Peyer's patch (tissue), 4 donors: ENCODE data around the gene CLECL1.
"Not testable (repeated sequence)": the region's sequence is repeated elsewhere in the genome, so short reads cannot be mapped to it uniquely, and the experiment has no call there.

Source experiments
- CTCF ChIP-seq, 6 experiments: fragments of 450-650 bp in 4 of 6; fragments of 200-600 bp in 2 of 6; sonication (generic) in 1 of 6; IDR thresholded peaks; one replicate each; pipeline ENCODE4 v1.5.1; 2017 to 2019; ENCODE audit warnings: antibody characterized with exemption in 6 of 6, mild to moderate bottlenecking in 3 of 6, moderate library complexity in 1 of 6
- POLR2A ChIP-seq, 2 donors: fragments of 450-650 bp; IDR thresholded peaks; one replicate each; pipeline ENCODE4 v1.5.1; 2017; ENCODE audit warnings: antibody characterized with exemption in 2 of 2, mild to moderate bottlenecking in 2 of 2, moderate library complexity in 2 of 2

- TF ChIP-seq POLR2A, CTCF (IDR thresholded peaks at IDR 0.05): not testable (repeated sequence)
Measured at GRCh38 chr12:9682949-9683348, 49.9 kb downstream of the CLECL1 start.
